ENCODE data around the gene LYZL6. TPM values are rescaled to one million over a fixed set of nuclear protein-coding genes. Genes with fewer than 3 reads are reported as not detected.

Gene LYZL6
- polyA plus RNA-seq, 1 donor (not counting 4 experiments of a cell fraction or from before 2014, with no cell fraction given), result not detected

DNA sequence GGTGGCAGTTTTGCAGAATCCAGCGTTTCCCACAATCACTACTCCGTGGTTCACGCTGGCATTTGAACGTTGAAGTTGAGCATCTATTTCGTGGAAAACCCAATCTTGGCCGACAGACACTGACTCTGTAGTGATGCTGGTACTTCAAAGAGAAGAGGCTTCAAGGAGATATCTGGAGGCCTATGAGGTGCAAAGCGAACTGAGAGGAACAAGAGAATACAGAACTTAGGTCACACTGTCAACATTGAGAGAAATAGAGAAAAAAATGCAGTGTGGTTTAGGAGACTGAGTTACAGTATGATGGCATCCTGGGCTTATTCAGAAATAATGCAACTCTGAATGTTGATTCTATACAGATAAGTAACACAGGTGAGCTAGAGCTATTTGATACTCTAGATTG, 21.8 kb upstream of the LYZL6 start:
- FAIRE-seq (no peak), DNase-seq (ENCODE audit: low read depth, low spot score) (no peak)
- dilution Hi-C loops (cut with MboI; ENCODE audit: extremely low pct_ligation_motif_present, low sequenced_read_pairs), result no loop called here
- H3K27me3 ChIP-seq (ENCODE audit: control insufficient read depth, extremely low read depth, insufficient read depth, low read length), result no peaks in the 10 kb centered on the region
- no peaks in the 10 kb centered on the region for H3K79me2 ChIP-seq (ENCODE audit: control insufficient read depth, insufficient read depth, low read length)
- H3K4me2 ChIP-seq (ENCODE audit: control insufficient read depth, extremely low read depth, insufficient read depth, low read depth, low read length), result no peak overlapping the region
- H2AFZ ChIP-seq (ENCODE audit: control insufficient read depth, low read length), result no peak overlapping the region
- TF ChIP-seq EZH2 (IDR thresholded peaks at IDR 0.05; ENCODE audit: low read length), result no peak
- TF ChIP-seq, protein P1, sequence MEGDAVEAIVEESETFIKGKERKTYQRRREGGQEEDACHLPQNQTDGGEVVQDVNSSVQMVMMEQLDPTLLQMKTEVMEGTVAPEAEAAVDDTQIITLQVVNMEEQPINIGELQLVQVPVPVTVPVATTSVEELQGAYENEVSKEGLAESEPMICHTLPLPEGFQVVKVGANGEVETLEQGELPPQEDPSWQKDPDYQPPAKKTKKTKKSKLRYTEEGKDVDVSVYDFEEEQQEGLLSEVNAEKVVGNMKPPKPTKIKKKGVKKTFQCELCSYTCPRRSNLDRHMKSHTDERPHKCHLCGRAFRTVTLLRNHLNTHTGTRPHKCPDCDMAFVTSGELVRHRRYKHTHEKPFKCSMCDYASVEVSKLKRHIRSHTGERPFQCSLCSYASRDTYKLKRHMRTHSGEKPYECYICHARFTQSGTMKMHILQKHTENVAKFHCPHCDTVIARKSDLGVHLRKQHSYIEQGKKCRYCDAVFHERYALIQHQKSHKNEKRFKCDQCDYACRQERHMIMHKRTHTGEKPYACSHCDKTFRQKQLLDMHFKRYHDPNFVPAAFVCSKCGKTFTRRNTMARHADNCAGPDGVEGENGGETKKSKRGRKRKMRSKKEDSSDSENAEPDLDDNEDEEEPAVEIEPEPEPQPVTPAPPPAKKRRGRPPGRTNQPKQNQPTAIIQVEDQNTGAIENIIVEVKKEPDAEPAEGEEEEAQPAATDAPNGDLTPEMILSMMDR (optimal IDR thresholded peaks at IDR 0.05 in 1 of 3, IDR thresholded peaks at IDR 0.05 in 1 of 3, conservative IDR thresholded peaks at IDR 0.05 in 1 of 3; ENCODE audit: extremely low read depth in 1 of 3, insufficient read depth in 2 of 3, low read length in 3 of 3), result no peak
- H3K9me3 ChIP-seq (ENCODE audit: control insufficient read depth, low read depth, low read length), result no peaks in the 10 kb centered on the region
- no peak overlapping the region for H3K4me3 ChIP-seq (ENCODE audit: control insufficient read depth in 2 of 3, extremely low read depth in 1 of 3, insufficient read depth in 2 of 3, low read depth in 1 of 3, low read length in 3 of 3)
- H3K27ac ChIP-seq (ENCODE audit: control insufficient read depth, insufficient read depth, low read length), result no peak overlapping the region
- H3K9me1 ChIP-seq (ENCODE audit: control insufficient read depth, extremely low read depth, insufficient read depth, low read length), result no peaks in the 10 kb centered on the region
- H4K20me1 ChIP-seq (ENCODE audit: control insufficient read depth, extremely low read depth, insufficient read depth, low read length), result no peaks in the 10 kb centered on the region
- no peaks in the 10 kb centered on the region for H3K4me1 ChIP-seq (ENCODE audit: control insufficient read depth, extremely low read depth, insufficient read depth, low read length)
- no peaks in the 10 kb centered on the region for H3K36me3 ChIP-seq (ENCODE audit: control insufficient read depth in 2 of 2, extremely low read depth in 1 of 2, insufficient read depth in 2 of 2, low read length in 2 of 2)
- H3K9ac ChIP-seq (ENCODE audit: control insufficient read depth, extremely low read depth, insufficient read depth, low read length), result no peak overlapping the region

DNA sequence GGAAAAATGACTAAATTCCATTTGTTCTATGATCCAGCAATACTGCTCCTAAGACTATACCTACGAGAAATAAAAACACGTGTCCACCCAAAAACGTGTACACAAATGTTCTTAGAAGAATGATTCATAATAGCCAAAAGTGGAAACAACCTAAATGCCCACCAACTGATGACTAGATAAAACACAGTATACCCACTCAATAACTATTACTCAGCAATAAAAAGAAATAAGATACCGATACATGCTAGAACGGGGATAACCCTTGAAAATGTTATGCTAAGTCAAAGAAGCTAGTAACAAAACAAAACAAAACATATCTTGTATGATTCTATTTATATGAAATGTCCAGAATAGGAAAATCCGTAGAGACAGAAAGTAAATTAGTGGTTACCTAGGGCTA, 20.1 kb upstream of the LYZL6 start:
- peaks cover 3% of the 10 kb centered on the region for H3K27me3 ChIP-seq (ENCODE audit: control insufficient read depth, extremely low read depth, insufficient read depth, low read length)
- no peak for TF ChIP-seq EZH2 (IDR thresholded peaks at IDR 0.05; ENCODE audit: low read length)
- TF ChIP-seq, protein P1 (optimal IDR thresholded peaks at IDR 0.05 in 1 of 3, IDR thresholded peaks at IDR 0.05 in 1 of 3, conservative IDR thresholded peaks at IDR 0.05 in 1 of 3; ENCODE audit: extremely low read depth in 1 of 3, insufficient read depth in 2 of 3, low read length in 3 of 3), result no peak
- H3K4me2 ChIP-seq (ENCODE audit: control insufficient read depth, extremely low read depth, insufficient read depth, low read depth, low read length), result no peak overlapping the region
- no peaks in the 10 kb centered on the region for H3K9me3 ChIP-seq (ENCODE audit: control insufficient read depth, low read depth, low read length)
- FAIRE-seq (no peak), DNase-seq (ENCODE audit: low read depth, low spot score) (no peak)
- H3K27ac ChIP-seq (ENCODE audit: control insufficient read depth, insufficient read depth, low read length), result no peak overlapping the region
- H4K20me1 ChIP-seq (ENCODE audit: control insufficient read depth, extremely low read depth, insufficient read depth, low read length), result no peaks in the 10 kb centered on the region
- H3K4me3 ChIP-seq (ENCODE audit: control insufficient read depth in 2 of 3, extremely low read depth in 1 of 3, insufficient read depth in 2 of 3, low read depth in 1 of 3, low read length in 3 of 3), result no peak overlapping the region
- no peak overlapping the region for H2AFZ ChIP-seq (ENCODE audit: control insufficient read depth, low read length)
- H3K9me1 ChIP-seq (ENCODE audit: control insufficient read depth, extremely low read depth, insufficient read depth, low read length), result no peaks in the 10 kb centered on the region
- H3K36me3 ChIP-seq (ENCODE audit: control insufficient read depth in 2 of 2, extremely low read depth in 1 of 2, insufficient read depth in 2 of 2, low read length in 2 of 2), result no peaks in the 10 kb centered on the region
- dilution Hi-C loops (cut with MboI; ENCODE audit: extremely low pct_ligation_motif_present, low sequenced_read_pairs), result no loop called here
- H3K4me1 ChIP-seq (ENCODE audit: control insufficient read depth, extremely low read depth, insufficient read depth, low read length), result no peaks in the 10 kb centered on the region
- no peak overlapping the region for H3K9ac ChIP-seq (ENCODE audit: control insufficient read depth, extremely low read depth, insufficient read depth, low read length)
- H3K79me2 ChIP-seq (ENCODE audit: control insufficient read depth, insufficient read depth, low read length), result no peaks in the 10 kb centered on the region
